Right lobe of liver (tissue), 6 donors: ENCODE results near the gene CELF2. TPM values are rescaled to one million over a fixed set of nuclear protein-coding genes. Genes with fewer than 3 reads are reported as not detected.

ENCODE experiments used
- ATAC-seq, 4 donors: fragments of 200-7000 bp; cut with Tn5 transposase; one replicate each; pipeline ENCODE4 v1.9.1; 2020; ENCODE audit warnings: mild to moderate bottlenecking in 4 of 4, moderate library complexity in 4 of 4
- DNase-seq, 3 donors: peaks; one replicate each; pipeline ENCODE4 v3.0.0-alpha.2; 2020
- H3K27ac ChIP-seq, 3 donors: fragments of 200-600 bp; one replicate each; pipeline ENCODE4 v1.8.0; 2022
- H3K27me3 ChIP-seq, 2 donors: fragments of 200-600 bp; one replicate each; pipeline ENCODE4 v1.8.0; 2022
- H3K36me3 ChIP-seq, 4 donors: fragments of 200-600 bp; sonication (generic) in 1 of 4; one replicate each; pipeline versions ENCODE4 v1.5.1 to v1.8.0; 2017 to 2022; ENCODE audit warnings: control low read depth in 1 of 4
- H3K4me1 ChIP-seq, 4 donors: fragments of 200-600 bp; sonication (generic) in 1 of 4; one replicate each; pipeline versions ENCODE4 v1.5.1 to v1.8.0; 2017 to 2022; ENCODE audit warnings: control low read depth in 1 of 4
- H3K4me3 ChIP-seq, 3 donors: fragments of 200-600 bp; one replicate each; pipeline ENCODE4 v1.8.0; 2022
- H3K9me3 ChIP-seq, 4 donors: fragments of 200-600 bp; sonication (generic) in 1 of 4; one replicate each; pipeline versions ENCODE4 v1.5.1 to v1.8.0; 2017 to 2022; ENCODE audit warnings: control low read depth in 1 of 4
- CTCF ChIP-seq, 4 donors: fragments of 200-600 bp in 3 of 4; fragments of 450-650 bp in 1 of 4; IDR thresholded peaks; one replicate each; pipeline versions ENCODE4 v1.5.1 to v1.8.0; 2016 to 2022; ENCODE audit warnings: antibody characterized with exemption in 4 of 4, mild to moderate bottlenecking in 2 of 4
- POLR2A ChIP-seq: fragments of 450-650 bp; IDR thresholded peaks from one replicate; pipeline ENCODE4 v1.6.1; 2017; ENCODE audit warnings: antibody characterized with exemption, mild to moderate bottlenecking
- WGBS: methylation state at CpG from one replicate; pipeline ENCODE4 v1.1.6; 2018; ENCODE audit warnings: low coverage, low lambda C conversion rate; ENCODE audit not compliant: insufficient coverage; ENCODE audit errors: missing lambda C conversion rate; 5-methylcytosine and 5-hydroxymethylcytosine counted together
- intact Hi-C, 2 donors: fragments of 100-400 bp; cut with DNase I; formaldehyde crosslinking; loops; one replicate each; pipeline versions ENCODE4 v1.11.2 to v1.14.1; 2022
- total RNA-seq, 6 experiments: library from RNA; depleted of rRNA in 2 of 6; stranded (reverse); fragments of >200 nt in 2 of 6; fragmentation: NEBNext Ultra II Directional in 3 of 6; extraction: Animal tissue kit (Norgen Biotek cat#: 25700) in 3 of 6; gene quantifications; one replicate each; pipeline versions ENCODE4 v1.1.0 to v1.2.4, GENCODE V29; 2016 to 2023
- donor health status: DM: no; HTN: yes; CAD: no.
- donor health status: DM: no; HTN: no; CAD: no.
- donor health status: DM: no; HTN: no; CAD: no.
- donor health status: DM: no; HTN: yes; CAD: no.
- donor health status: DM: no; HTN: yes; CAD: no.

The CELF2 gene
- total RNA-seq, 6 experiments from 2014 or later = 2.4 to 6.2 (median 3.7) TPM

GRCh38 chr10:11147722-11148121 lies 130.1 kb downstream of the CELF2 start:
- DNase-seq (no peak), ATAC-seq (peak; percentile 29 to 46 (median 44))
- Histone ChIP-seq H3K4me1 (no peaks in the 10 kb centered on the region), H3K27ac (no peak overlapping the region), H3K9me3 (no peaks in the 10 kb centered on the region), H3K4me3 (no peak overlapping the region), H3K36me3 (no peaks in the 10 kb centered on the region), H3K27me3 (no peaks in the 10 kb centered on the region)
- TF ChIP-seq CTCF (IDR thresholded peaks at IDR 0.05) (no peak), POLR2A (no peak)
- intact Hi-C loops = no loop called here
- 25% methylated on average over 9 of the region's 9 CpGs for WGBS

- Histone ChIP-seq H3K4me3 (no peak overlapping the region), H3K27ac (no peak overlapping the region), H3K36me3 (no peaks in the 10 kb centered on the region), H3K9me3 (no peaks in the 10 kb centered on the region), H3K4me1 (no peaks in the 10 kb centered on the region), H3K27me3 (no peaks in the 10 kb centered on the region)
- no peak for ATAC-seq
- WGBS = 46% methylated on average over 10 of the region's 10 CpGs
- DNase-seq = no peak
- TF ChIP-seq POLR2A (no peak), CTCF (IDR thresholded peaks at IDR 0.05) (no peak)
- intact Hi-C loops = no loop called here
Measured at GRCh38 chr10:11148142-11149028, 130.7 kb downstream of the CELF2 start.

GRCh38 chr10:11149807-11150141 lies 132.1 kb downstream of the CELF2 start:
- TF ChIP-seq CTCF (IDR thresholded peaks at IDR 0.05) (no peak), POLR2A (no peak)
- Histone ChIP-seq H3K36me3 (no peaks in the 10 kb centered on the region), H3K9me3 (no peaks in the 10 kb centered on the region), H3K27ac (no peak overlapping the region), H3K4me3 (no peak overlapping the region), H3K27me3 (no peaks in the 10 kb centered on the region), H3K4me1 (no peaks in the 10 kb centered on the region)
- WGBS = 55% methylated on average over 3 of the region's 3 CpGs
- intact Hi-C loops = no loop called here
- ATAC-seq = no peak
- no peak for DNase-seq

GRCh38 chr10:11150231-11150731 lies 132.6 kb downstream of the CELF2 start:
- no peak overlapping the region for H3K27ac ChIP-seq
- no peaks in the 10 kb centered on the region for H3K9me3 ChIP-seq
- H3K4me1 ChIP-seq = no peaks in the 10 kb centered on the region
- no peaks in the 10 kb centered on the region for H3K36me3 ChIP-seq
- no peak for TF ChIP-seq CTCF (IDR thresholded peaks at IDR 0.05)
- no peak for TF ChIP-seq POLR2A
- no peak overlapping the region for H3K4me3 ChIP-seq
- 23% methylated on average over 3 of the region's 3 CpGs for WGBS
- no peak for DNase-seq
- intact Hi-C loops = no loop called here
- no peaks in the 10 kb centered on the region for H3K27me3 ChIP-seq
- no peak for ATAC-seq
